Heart right ventricle (tissue), 16 donors: Measurements from ENCODE around the gene MKI67. TPM values are rescaled to one million over a fixed set of nuclear protein-coding genes. Genes with fewer than 3 reads are reported as not detected.

Source experiments
- ATAC-seq, 8 donors: fragments of 200-7000 bp; cut with Tn5 transposase; one replicate each; pipeline ENCODE4 v1.9.1; 2020; ENCODE audit warnings: mild to moderate bottlenecking in 8 of 8, moderate library complexity in 8 of 8, moderate number of reproducible peaks in 1 of 8
- DNase-seq, 2 donors: peaks; one replicate each; pipeline ENCODE4 v3.0.0-alpha.2; 2020
- H3K27ac ChIP-seq, 10 donors: fragments of 200-600 bp; sonication (generic) in 2 of 10; one replicate each; pipeline versions ENCODE4 v1.5.0 to v1.8.0; 2020 to 2022; ENCODE audit warnings: mild to moderate bottlenecking in 3 of 10
- H3K27me3 ChIP-seq, 7 donors: fragments of 200-600 bp; one replicate each; pipeline ENCODE4 v1.8.0; 2021 to 2022; ENCODE audit warnings: mild to moderate bottlenecking in 2 of 7
- H3K36me3 ChIP-seq, 9 donors: fragments of 200-600 bp; sonication (generic) in 1 of 9; one replicate each; pipeline versions ENCODE4 v1.5.0 to v1.8.0; 2020 to 2022; ENCODE audit warnings: mild to moderate bottlenecking in 2 of 9
- H3K4me1 ChIP-seq, 9 donors: fragments of 200-600 bp; sonication (generic) in 1 of 9; one replicate each; pipeline versions ENCODE4 v1.5.0 to v1.8.0; 2020 to 2022; ENCODE audit warnings: mild to moderate bottlenecking in 4 of 9
- H3K4me3 ChIP-seq, 10 donors: fragments of 200-600 bp; sonication (generic) in 2 of 10; one replicate each; pipeline versions ENCODE4 v1.5.0 to v1.8.0; 2020 to 2022; ENCODE audit warnings: mild to moderate bottlenecking in 7 of 10, moderate library complexity in 2 of 10
- H3K9me3 ChIP-seq, 11 donors: fragments of 200-600 bp in 10 of 11; sonication (generic) in 2 of 11; one replicate each; pipeline versions ENCODE4 v1.5.0 to v1.8.0; 2013 to 2022; ENCODE audit warnings: mild to moderate bottlenecking in 2 of 11, control low read depth in 1 of 11, moderate library complexity in 1 of 11
- CTCF ChIP-seq, 9 donors: fragments of 200-600 bp; sonication (generic) in 2 of 9; IDR thresholded peaks; one replicate each; pipeline versions ENCODE4 v1.5.0 to v1.8.0; 2021 to 2022; ENCODE audit warnings: antibody characterized with exemption in 9 of 9, mild to moderate bottlenecking in 5 of 9, moderate library complexity in 1 of 9
- WGBS, 2 donors: extraction: QIAGEN DNeasy Blood & Tissue Kit; methylation state at CpG; one replicate each; pipeline ENCODE4 v1.1.7; 2013; ENCODE audit warnings: inconsistent platforms in 1 of 2; 5-methylcytosine and 5-hydroxymethylcytosine counted together
- intact Hi-C, 10 donors: fragments of 100-400 bp; cut with DNase I; formaldehyde crosslinking; loops; one replicate each; pipeline versions ENCODE4 v1.11.1 to v1.14.2; 2022
- polyA plus RNA-seq, 2 donors: library from polyadenylated mRNA; stranded (reverse); fragments of 200-250 nt; gene quantifications; one replicate each; pipeline ENCODE4 v1.2.3, GENCODE V29; 2013
- total RNA-seq, 10 donors: library from RNA; stranded (reverse); fragmentation: NEBNext Ultra II Directional in 3 of 10; extraction: Animal tissue kit (Norgen Biotek cat#: 25700) in 3 of 10; gene quantifications; one replicate each; pipeline versions ENCODE4 v1.2.1 to v1.2.4, GENCODE V29; 2021 to 2023
- donor health status: Arrhythmogenic right ventricular cardiomyopathy.
- donor health status: ischemic (EF 13 %, LVEDD 7.1; RV severe dilation, severe dysfunction).
- donor health status: healthy with polysubstance abuse.
- donor health status: DM: no; HTN: yes; CAD: no.
- donor health status: DM: no; HTN: no; CAD: no.
- donor health status: ischemic (EF 25% LVEDD 6.9; RV normal size, moderate dysfunction).
- donor health status: ischemic (EF 25% LVEDD 5.7; RV mildly dilated, moderate dysfunction).
- donor health status: healthy.
- donor health status: DM: yes; HTN: yes; CAD: no.
- donor health status: Ischemic cardiomyopathy.
- donor health status: ischemic (EF 35%, LVEDD 5.7; RV mildly dilated, moderate dysfunction).
- donor health status: nonischemic (EF 11% LVEDD 7.7; RV severe dilation, severe dysfunction).
- donor health status: DM: yes; HTN: yes; CAD: no.
- donor health status: PGD.
- donor health status: ischemic (EF 29% LVEDD 5.4; RV normal size, mild dysfunction).
- donor health status: nonischemic (EF 23%, LVEDD 6.1; RV moderate dilation, normal function).

MKI67 gene
- total and polyA plus RNA-seq, 12 donors = 0.09 to 19.1 (median 0.42) TPM

- no peak for TF ChIP-seq CTCF (IDR thresholded peaks at IDR 0.05)
- H3K27me3 ChIP-seq = peaks cover 0 to 51% (median 31%) of the 10 kb centered on the region in 7 donors
- intact Hi-C loops = no loop called here
- DNase-seq (no peak), ATAC-seq (no peak)
- no peak overlapping the region for H3K4me3 ChIP-seq
- H3K4me1 ChIP-seq = peaks cover 0 to 6% (median 0%) of the 10 kb centered on the region in 9 donors
- H3K27ac ChIP-seq = no peak overlapping the region
- no peaks in the 10 kb centered on the region for H3K36me3 ChIP-seq
- WGBS, 2 donors = 76 to 80% methylated on average over 6 of the region's 6 CpGs
- H3K9me3 ChIP-seq = no peaks in the 10 kb centered on the region
These were observed 39.3 kb upstream of the MKI67 start for GRCh38 chr10:128165536-128165935.

DNA sequence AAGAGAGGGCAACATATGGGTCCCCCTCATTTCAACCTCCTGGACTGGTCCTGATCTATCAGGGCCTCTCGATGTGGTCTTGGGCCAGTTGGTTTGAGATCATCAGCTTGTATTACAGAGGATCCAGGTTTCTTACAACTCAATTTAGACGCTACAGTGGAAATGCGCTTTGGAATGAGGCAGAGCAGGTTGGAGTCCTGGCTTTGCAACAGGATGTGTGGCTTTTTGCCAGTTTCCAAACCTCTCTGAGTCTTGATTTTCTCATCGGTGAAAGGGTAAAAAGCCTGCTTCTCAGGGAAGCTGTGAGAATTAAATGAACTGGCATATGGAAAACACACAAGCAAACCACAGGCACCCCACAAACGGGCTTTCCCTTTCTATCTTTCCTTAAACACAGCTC is 37.5 kb upstream of the MKI67 start:
- intact Hi-C loops = no loop called here
- no peak for ATAC-seq
- H3K36me3 ChIP-seq = no peaks in the 10 kb centered on the region
- H3K27me3 ChIP-seq = peaks cover 0 to 46% (median 22%) of the 10 kb centered on the region in 7 donors
- no peak overlapping the region for H3K4me3 ChIP-seq
- WGBS, 2 donors = 79 to 83% methylated on average over 5 of the region's 5 CpGs
- peaks cover 0 to 11% (median 0%) of the 10 kb centered on the region in 9 donors for H3K4me1 ChIP-seq
- H3K27ac ChIP-seq = no peak overlapping the region
- no peaks in the 10 kb centered on the region for H3K9me3 ChIP-seq
- no peak for DNase-seq
- TF ChIP-seq CTCF (IDR thresholded peaks at IDR 0.05) = no peak

- Histone ChIP-seq H3K27ac (no peak overlapping the region), H3K9me3 (no peaks in the 10 kb centered on the region), H3K4me1 (peaks cover 0 to 11% (median 0%) of the 10 kb centered on the region in 9 donors), H3K4me3 (no peak overlapping the region), H3K27me3 (peaks cover 0 to 39% (median 24%) of the 10 kb centered on the region in 7 donors), H3K36me3 (no peaks in the 10 kb centered on the region)
- no peak for ATAC-seq
- no peak for DNase-seq
- 81 to 87% methylated on average over 7 of the region's 7 CpGs for WGBS, 2 donors
- TF ChIP-seq CTCF (IDR thresholded peaks at IDR 0.05) = no peak
- intact Hi-C loops = no loop called here
These were observed 34.8 kb upstream of the MKI67 start for GRCh38 chr10:128161031-128161430.

GRCh38 chr10:128160297-128160711 is 34.1 kb upstream of the MKI67 start:
- peaks cover 0 to 11% (median 0%) of the 10 kb centered on the region in 9 donors for H3K4me1 ChIP-seq
- no peak overlapping the region for H3K27ac ChIP-seq
- intact Hi-C loops = no loop called here
- H3K9me3 ChIP-seq = no peaks in the 10 kb centered on the region
- H3K36me3 ChIP-seq = no peaks in the 10 kb centered on the region
- H3K27me3 ChIP-seq = peaks cover 0 to 34% (median 26%) of the 10 kb centered on the region in 7 donors
- WGBS, 2 donors = 59% methylated on average over 6 of the region's 6 CpGs
- ATAC-seq (no peak), DNase-seq (no peak)
- no peak for TF ChIP-seq CTCF (IDR thresholded peaks at IDR 0.05)
- no peak overlapping the region for H3K4me3 ChIP-seq
